Stimulated activated CD4-positive, alpha-beta T cell treated with anti-CD3 and anti-CD28 coated beads, Interleukin-12 subunit alpha, Interleukin-12 subunit beta, amount 100 ng/mL, for 4 hours (primary cell): ENCODE measurements around the gene RAB2B.
"Not testable (repeated sequence)": the region's sequence is repeated elsewhere in the genome, so short reads cannot be mapped to it uniquely, and the experiment has no call there.

Experiments
- DNase-seq: peaks from one replicate; pipeline ENCODE4 v3.0.0-alpha.2; 2020

Gene RAB2B

GRCh38 chr14:21486640-21487087 lies 9.9 kb upstream of the RAB2B start:
- DNase-seq = no peak

GRCh38 chr14:21476523-21476924 lies 235 bp downstream of the RAB2B start:
- peak; percentile 81 for DNase-seq

GRCh38 chr14:21475767-21476522 lies 814 bp downstream of the RAB2B start:
- DNase-seq = no peak

GRCh38 chr14:21467616-21468015 lies 9.1 kb downstream of the RAB2B start:
- no peak for DNase-seq

GRCh38 chr14:21455912-21456667 lies 20.7 kb downstream of the RAB2B start, which contains the start of gene CHD8:
Gene CHD8, minus strand, starts transcription at chr14:21456123. Its CDS starts 24,480 bp downstream, at chr14:21431643.
- DNase-seq = peak; percentile 99

GRCh38 chr14:21455592-21455911 lies 21.2 kb downstream of the RAB2B start:
- DNase-seq = no peak

GRCh38 chr14:21454843-21455544 lies 21.8 kb downstream of the RAB2B start:
- no peak for DNase-seq

GRCh38 chr14:21449899-21450216 lies 26.9 kb downstream of the RAB2B start:
- no peak for DNase-seq

- not testable (repeated sequence) for DNase-seq
Observed at GRCh38 chr14:21442657-21443056, 34.1 kb downstream of the RAB2B start.

GRCh38 chr14:21440859-21441258 lies 35.9 kb downstream of the RAB2B start:
- no peak for DNase-seq

GRCh38 chr14:21437063-21437901 lies 39.5 kb downstream of the RAB2B start:
- peak; percentile 99 for DNase-seq

GRCh38 chr14:21436567-21437062 lies 40.1 kb downstream of the RAB2B start:
- DNase-seq = no peak

GRCh38 chr14:21431126-21431525 lies 45.6 kb downstream of the RAB2B start:
- DNase-seq = no peak

GRCh38 chr14:21428930-21429329 lies 47.8 kb downstream of the RAB2B start:
- no peak for DNase-seq

GRCh38 chr14:21426692-21427091 lies 50.1 kb downstream of the RAB2B start:
- DNase-seq = no peak

- no peak for DNase-seq
Observed at GRCh38 chr14:21419528-21419927, 57.2 kb downstream of the RAB2B start.

- no peak for DNase-seq
Observed at GRCh38 chr14:21415329-21415728, 61.4 kb downstream of the RAB2B start.

GRCh38 chr14:21414137-21414631 lies 62.6 kb downstream of the RAB2B start:
- DNase-seq = no peak
